Activated naive CD8-positive, alpha-beta T cell treated with anti-CD3 and anti-CD28 coated beads, Interleukin-2, amount 50 U/mL, for 24 hours (primary cell): ENCODE measurements around the gene NPL.

Experiments used
- ATAC-seq: fragments of 150-1000 bp; cut with Tn5 transposase; one replicate; pipeline ENCODE4 v1.10.0; 2021
- DNase-seq: peaks from one replicate; pipeline ENCODE4 v3.0.0; 2021
- H3K27ac Mint-ChIP-seq: one replicate; pipeline ENCODE4 v1.8.0; 2021; ENCODE audit warnings: mild to moderate bottlenecking, mixed read lengths
- H3K27me3 Mint-ChIP-seq: one replicate; pipeline ENCODE4 v1.8.0; 2021; ENCODE audit warnings: mixed read lengths
- H3K36me3 Mint-ChIP-seq: one replicate; pipeline ENCODE4 v1.8.0; 2021; ENCODE audit warnings: low read depth, mixed read lengths
- H3K4me1 Mint-ChIP-seq: one replicate; pipeline ENCODE4 v1.8.0; 2021; ENCODE audit warnings: mixed read lengths
- H3K4me3 Mint-ChIP-seq: one replicate; pipeline ENCODE4 v1.8.0; 2021; ENCODE audit warnings: mild to moderate bottlenecking, moderate library complexity, mixed read lengths
- H3K9me3 Mint-ChIP-seq: one replicate; pipeline ENCODE4 v1.8.0; 2021; ENCODE audit warnings: mixed read lengths

NPL gene

GRCh38 chr1:182789138-182790076, at the start of gene NPL:
Gene NPL, plus strand, starts transcription at chr1:182789773. Its CDS starts 4,599 bp downstream, at chr1:182794372.
- H3K27ac Mint-ChIP-seq = peak within 1 kb of the TSS; percentile 87
- peaks cover 17% of the 10 kb centered on the region for H3K4me1 Mint-ChIP-seq
- H3K4me3 Mint-ChIP-seq = peak within 1 kb of the TSS; percentile 81
- ATAC-seq (peak; percentile 93), DNase-seq (peak; percentile 81)
- peaks cover 18% of the 10 kb centered on the region for H3K27me3 Mint-ChIP-seq
- no peaks in the 10 kb centered on the region for H3K9me3 Mint-ChIP-seq
- no peaks in the 10 kb centered on the region for H3K36me3 Mint-ChIP-seq

GRCh38 chr1:182740120-182740519, 49.5 kb upstream of the NPL start:
- Mint-ChIP-seq H3K4me3 (no peak overlapping the region), H3K27me3 (peaks cover 3% of the 10 kb centered on the region), H3K27ac (no peak overlapping the region), H3K9me3 (no peaks in the 10 kb centered on the region), H3K4me1 (peaks cover 7% of the 10 kb centered on the region), H3K36me3 (no peaks in the 10 kb centered on the region)
- ATAC-seq (no peak), DNase-seq (no peak)

GRCh38 chr1:182742780-182743179, 46.8 kb upstream of the NPL start:
- Mint-ChIP-seq H3K4me1 (peaks cover 7% of the 10 kb centered on the region), H3K36me3 (no peaks in the 10 kb centered on the region), H3K27me3 (peaks cover 19% of the 10 kb centered on the region), H3K27ac (no peak overlapping the region), H3K4me3 (no peak overlapping the region), H3K9me3 (no peaks in the 10 kb centered on the region)
- no peak for DNase-seq
- no peak for ATAC-seq

- no peak for ATAC-seq
- Mint-ChIP-seq H3K4me3 (no peak overlapping the region), H3K27me3 (peaks cover 32% of the 10 kb centered on the region), H3K36me3 (no peaks in the 10 kb centered on the region), H3K27ac (no peak overlapping the region), H3K9me3 (no peaks in the 10 kb centered on the region), H3K4me1 (no peaks in the 10 kb centered on the region)
- no peak for DNase-seq
These were observed 37.2 kb upstream of the NPL start for GRCh38 chr1:182752077-182752988.

GRCh38 chr1:182754087-182754486, 35.5 kb upstream of the NPL start:
- Mint-ChIP-seq H3K4me3 (no peak overlapping the region), H3K36me3 (no peaks in the 10 kb centered on the region), H3K27ac (no peak overlapping the region), H3K4me1 (no peaks in the 10 kb centered on the region), H3K27me3 (peaks cover 21% of the 10 kb centered on the region), H3K9me3 (no peaks in the 10 kb centered on the region)
- no peak for DNase-seq
- ATAC-seq = no peak

- Mint-ChIP-seq H3K4me1 (no peaks in the 10 kb centered on the region), H3K36me3 (no peaks in the 10 kb centered on the region), H3K4me3 (no peak overlapping the region), H3K27ac (no peak overlapping the region), H3K27me3 (peaks cover 14% of the 10 kb centered on the region), H3K9me3 (no peaks in the 10 kb centered on the region)
- ATAC-seq = no peak
- no peak for DNase-seq
These were observed 34.8 kb upstream of the NPL start for GRCh38 chr1:182754543-182755314.

GRCh38 chr1:182755632-182756031, 33.9 kb upstream of the NPL start:
- no peaks in the 10 kb centered on the region for H3K36me3 Mint-ChIP-seq
- ATAC-seq (no peak), DNase-seq (no peak)
- H3K27ac Mint-ChIP-seq = no peak overlapping the region
- H3K9me3 Mint-ChIP-seq = no peaks in the 10 kb centered on the region
- H3K27me3 Mint-ChIP-seq = peaks cover 13% of the 10 kb centered on the region
- no peak overlapping the region for H3K4me3 Mint-ChIP-seq
- H3K4me1 Mint-ChIP-seq = no peaks in the 10 kb centered on the region

- H3K36me3 Mint-ChIP-seq = no peaks in the 10 kb centered on the region
- peaks cover 9% of the 10 kb centered on the region for H3K27me3 Mint-ChIP-seq
- no peak for ATAC-seq
- DNase-seq = no peak
- H3K4me1 Mint-ChIP-seq = peaks cover 1% of the 10 kb centered on the region
- no peak overlapping the region for H3K27ac Mint-ChIP-seq
- no peak overlapping the region for H3K4me3 Mint-ChIP-seq
- peaks cover under 1% of the 10 kb centered on the region for H3K9me3 Mint-ChIP-seq
These were observed 33.1 kb upstream of the NPL start for GRCh38 chr1:182756423-182756822.

GRCh38 chr1:182761396-182762395, 27.9 kb upstream of the NPL start:
- ATAC-seq (no peak), DNase-seq (no peak)
- peaks cover 7% of the 10 kb centered on the region for H3K9me3 Mint-ChIP-seq
- H3K4me1 Mint-ChIP-seq = peaks cover 5% of the 10 kb centered on the region
- H3K27ac Mint-ChIP-seq = peak overlapping the region; percentile 71
- H3K27me3 Mint-ChIP-seq = peaks cover 7% of the 10 kb centered on the region
- no peak overlapping the region for H3K4me3 Mint-ChIP-seq
- H3K36me3 Mint-ChIP-seq = no peaks in the 10 kb centered on the region

GRCh38 chr1:182762536-182762935, 27.0 kb upstream of the NPL start:
- Mint-ChIP-seq H3K27me3 (peaks cover 7% of the 10 kb centered on the region), H3K9me3 (peaks cover 7% of the 10 kb centered on the region), H3K27ac (no peak overlapping the region), H3K36me3 (no peaks in the 10 kb centered on the region), H3K4me1 (peaks cover 5% of the 10 kb centered on the region), H3K4me3 (no peak overlapping the region)
- DNase-seq (no peak), ATAC-seq (no peak)

GRCh38 chr1:182764029-182764727, 25.4 kb upstream of the NPL start:
- DNase-seq = no peak
- Mint-ChIP-seq H3K4me1 (peaks cover 5% of the 10 kb centered on the region), H3K9me3 (peaks cover 7% of the 10 kb centered on the region), H3K4me3 (no peak overlapping the region), H3K27me3 (peaks cover 9% of the 10 kb centered on the region), H3K36me3 (no peaks in the 10 kb centered on the region), H3K27ac (no peak overlapping the region)
- no peak for ATAC-seq

GRCh38 chr1:182765391-182765790, 24.2 kb upstream of the NPL start:
- no peak overlapping the region for H3K27ac Mint-ChIP-seq
- peaks cover 5% of the 10 kb centered on the region for H3K4me1 Mint-ChIP-seq
- DNase-seq = no peak
- no peak overlapping the region for H3K4me3 Mint-ChIP-seq
- H3K27me3 Mint-ChIP-seq = peaks cover 12% of the 10 kb centered on the region
- H3K36me3 Mint-ChIP-seq = no peaks in the 10 kb centered on the region
- no peak for ATAC-seq
- H3K9me3 Mint-ChIP-seq = peaks cover 7% of the 10 kb centered on the region

GRCh38 chr1:182766050-182766449, 23.5 kb upstream of the NPL start:
- no peak overlapping the region for H3K27ac Mint-ChIP-seq
- peaks cover 14% of the 10 kb centered on the region for H3K27me3 Mint-ChIP-seq
- H3K4me3 Mint-ChIP-seq = no peak overlapping the region
- peaks cover 7% of the 10 kb centered on the region for H3K9me3 Mint-ChIP-seq
- no peak for DNase-seq
- ATAC-seq = no peak
- no peaks in the 10 kb centered on the region for H3K36me3 Mint-ChIP-seq
- peaks cover 5% of the 10 kb centered on the region for H3K4me1 Mint-ChIP-seq
